ENCODE data around the gene PPOX.

The PPOX gene

GRCh38 chr1:161193561-161194235 lies 27.5 kb downstream of the PPOX start:
- TF ChIP-seq POLR2A (IDR thresholded peaks at IDR 0.05; ENCODE audit: extremely low read depth, insufficient read length), result no peak
- TF ChIP-seq, protein P1, sequence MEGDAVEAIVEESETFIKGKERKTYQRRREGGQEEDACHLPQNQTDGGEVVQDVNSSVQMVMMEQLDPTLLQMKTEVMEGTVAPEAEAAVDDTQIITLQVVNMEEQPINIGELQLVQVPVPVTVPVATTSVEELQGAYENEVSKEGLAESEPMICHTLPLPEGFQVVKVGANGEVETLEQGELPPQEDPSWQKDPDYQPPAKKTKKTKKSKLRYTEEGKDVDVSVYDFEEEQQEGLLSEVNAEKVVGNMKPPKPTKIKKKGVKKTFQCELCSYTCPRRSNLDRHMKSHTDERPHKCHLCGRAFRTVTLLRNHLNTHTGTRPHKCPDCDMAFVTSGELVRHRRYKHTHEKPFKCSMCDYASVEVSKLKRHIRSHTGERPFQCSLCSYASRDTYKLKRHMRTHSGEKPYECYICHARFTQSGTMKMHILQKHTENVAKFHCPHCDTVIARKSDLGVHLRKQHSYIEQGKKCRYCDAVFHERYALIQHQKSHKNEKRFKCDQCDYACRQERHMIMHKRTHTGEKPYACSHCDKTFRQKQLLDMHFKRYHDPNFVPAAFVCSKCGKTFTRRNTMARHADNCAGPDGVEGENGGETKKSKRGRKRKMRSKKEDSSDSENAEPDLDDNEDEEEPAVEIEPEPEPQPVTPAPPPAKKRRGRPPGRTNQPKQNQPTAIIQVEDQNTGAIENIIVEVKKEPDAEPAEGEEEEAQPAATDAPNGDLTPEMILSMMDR (IDR thresholded peaks at IDR 0.05; ENCODE audit: low read depth, low read length), result no peak
- DNase-seq (ENCODE audit: low read depth), result no peak
- no peak overlapping the region for H3K4me3 ChIP-seq (ENCODE audit: low read depth, low read length)

GRCh38 chr1:161195171-161195570 lies 28.9 kb downstream of the PPOX start:
- DNase-seq (ENCODE audit: low read depth), result no peak
- TF ChIP-seq, protein P2, sequence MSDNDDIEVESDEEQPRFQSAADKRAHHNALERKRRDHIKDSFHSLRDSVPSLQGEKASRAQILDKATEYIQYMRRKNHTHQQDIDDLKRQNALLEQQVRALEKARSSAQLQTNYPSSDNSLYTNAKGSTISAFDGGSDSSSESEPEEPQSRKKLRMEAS (IDR thresholded peaks at IDR 0.05; ENCODE audit: low read depth, low read length), result no peak
- TF ChIP-seq POLR2A (IDR thresholded peaks at IDR 0.05; ENCODE audit: extremely low read depth, insufficient read length), result no peak
- no peak for TF ChIP-seq MYC (IDR thresholded peaks at IDR 0.05; ENCODE audit: low read depth, low read length)
- TF ChIP-seq, protein P1 (IDR thresholded peaks at IDR 0.05; ENCODE audit: low read depth, low read length), result no peak
- H3K4me3 ChIP-seq (ENCODE audit: low read depth, low read length), result no peak overlapping the region

DNA sequence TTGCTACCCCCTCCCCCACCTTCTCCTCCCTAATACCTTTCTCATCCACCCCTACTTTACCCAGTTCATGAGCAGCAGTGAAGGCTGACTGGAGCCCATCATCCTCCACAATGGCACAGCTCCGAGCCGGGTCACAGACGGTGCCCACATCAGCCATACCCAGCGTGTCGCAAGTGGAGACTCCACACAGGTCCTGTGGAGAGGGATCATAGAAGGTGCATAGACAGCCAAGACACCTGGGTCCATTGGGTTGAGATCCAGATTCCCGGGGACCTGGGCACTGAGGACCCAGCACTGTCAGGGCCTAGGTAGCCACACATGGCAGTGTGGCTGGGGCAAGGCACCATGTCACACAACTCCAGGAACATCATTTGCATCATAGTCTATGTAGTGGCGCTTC lies 29.9 kb downstream of the PPOX start:
- no peak for TF ChIP-seq POLR2A (IDR thresholded peaks at IDR 0.05; ENCODE audit: extremely low read depth, insufficient read length)
- TF ChIP-seq, protein P2 (IDR thresholded peaks at IDR 0.05; ENCODE audit: low read depth, low read length), result no peak
- TF ChIP-seq, protein P1 (IDR thresholded peaks at IDR 0.05; ENCODE audit: low read depth, low read length), result no peak
- no peak for TF ChIP-seq MYC (IDR thresholded peaks at IDR 0.05; ENCODE audit: low read depth, low read length)
- no peak overlapping the region for H3K4me3 ChIP-seq (ENCODE audit: low read depth, low read length)
- DNase-seq (ENCODE audit: low read depth), result no peak

- DNase-seq (ENCODE audit: low read depth), result no peak
- no peak overlapping the region for H3K4me3 ChIP-seq (ENCODE audit: low read depth, low read length)
- TF ChIP-seq POLR2A (IDR thresholded peaks at IDR 0.05; ENCODE audit: extremely low read depth, insufficient read length) (no peak), MYC (IDR thresholded peaks at IDR 0.05; ENCODE audit: low read depth, low read length) (no peak)
- TF ChIP-seq, protein P1 (IDR thresholded peaks at IDR 0.05; ENCODE audit: low read depth, low read length), result no peak
- TF ChIP-seq, protein P2 (IDR thresholded peaks at IDR 0.05; ENCODE audit: low read depth, low read length), result no peak
These were observed 30.6 kb downstream of the PPOX start for GRCh38 chr1:161196521-161197451.

- no peak for DNase-seq (ENCODE audit: low read depth)
- TF ChIP-seq, protein P1 (IDR thresholded peaks at IDR 0.05; ENCODE audit: low read depth, low read length), result no peak
- TF ChIP-seq, protein P2 (IDR thresholded peaks at IDR 0.05; ENCODE audit: low read depth, low read length), result no peak
- H3K4me3 ChIP-seq (ENCODE audit: low read depth, low read length), result no peak overlapping the region
These were observed 31.5 kb downstream of the PPOX start for GRCh38 chr1:161197560-161198193.

Measured in NB4 (cell line).